NCI-H345 treated with DMSO at 0.1 percent for 48 hours (cell line): ENCODE results near the gene EEF2.
A peak's percentile ranks its signal among the peaks of the same experiment; 100 is the strongest.

ENCODE experiments used
- DNase-seq: peaks from one replicate; lab custom pipeline; 2025; ENCODE audit not compliant: unreplicated experiment; lab: John Stamatoyannopoulos, UW

Gene EEF2

DNA sequence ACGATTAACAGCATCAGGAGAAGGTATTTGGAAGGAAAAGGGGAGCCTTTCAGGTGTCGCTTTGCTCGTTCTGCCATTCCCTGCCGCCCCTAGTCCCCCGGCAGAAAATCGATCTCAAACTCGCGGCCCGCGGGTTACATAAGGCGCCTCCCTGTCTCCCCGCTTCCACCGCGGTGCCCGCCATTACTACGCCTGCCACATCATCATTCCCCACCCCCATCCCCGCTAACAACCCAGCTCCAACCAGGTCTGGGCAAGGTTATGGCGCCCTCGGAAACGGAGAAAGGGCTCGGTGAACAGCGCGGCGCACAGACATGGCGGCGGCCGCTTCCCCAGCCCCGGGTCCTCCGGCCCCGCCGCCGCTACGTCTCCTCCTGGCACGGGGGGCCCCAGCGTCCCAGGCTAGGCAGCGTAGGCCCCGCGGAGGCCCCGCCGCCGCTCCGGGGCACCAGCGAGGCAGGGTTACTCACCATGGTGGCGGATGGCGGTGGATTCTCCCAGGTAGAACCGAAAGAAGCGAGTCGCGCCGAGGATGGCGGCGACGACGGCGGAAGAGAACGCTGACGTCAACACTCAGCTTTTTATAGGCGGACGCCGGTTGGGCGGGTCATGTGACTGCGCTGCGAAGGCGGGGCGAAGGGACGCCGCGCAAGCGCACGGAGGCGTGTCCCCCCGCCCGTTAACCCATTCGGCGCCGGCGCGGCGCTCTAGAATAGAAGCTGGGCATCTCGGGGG is at the start of gene EEF2:
Gene EEF2, minus strand, starts transcription at position 556 of the 735 bp plus-strand sequence. Its CDS starts 83 bp downstream, at position 473.
- peak; percentile 19 for DNase-seq

DNA sequence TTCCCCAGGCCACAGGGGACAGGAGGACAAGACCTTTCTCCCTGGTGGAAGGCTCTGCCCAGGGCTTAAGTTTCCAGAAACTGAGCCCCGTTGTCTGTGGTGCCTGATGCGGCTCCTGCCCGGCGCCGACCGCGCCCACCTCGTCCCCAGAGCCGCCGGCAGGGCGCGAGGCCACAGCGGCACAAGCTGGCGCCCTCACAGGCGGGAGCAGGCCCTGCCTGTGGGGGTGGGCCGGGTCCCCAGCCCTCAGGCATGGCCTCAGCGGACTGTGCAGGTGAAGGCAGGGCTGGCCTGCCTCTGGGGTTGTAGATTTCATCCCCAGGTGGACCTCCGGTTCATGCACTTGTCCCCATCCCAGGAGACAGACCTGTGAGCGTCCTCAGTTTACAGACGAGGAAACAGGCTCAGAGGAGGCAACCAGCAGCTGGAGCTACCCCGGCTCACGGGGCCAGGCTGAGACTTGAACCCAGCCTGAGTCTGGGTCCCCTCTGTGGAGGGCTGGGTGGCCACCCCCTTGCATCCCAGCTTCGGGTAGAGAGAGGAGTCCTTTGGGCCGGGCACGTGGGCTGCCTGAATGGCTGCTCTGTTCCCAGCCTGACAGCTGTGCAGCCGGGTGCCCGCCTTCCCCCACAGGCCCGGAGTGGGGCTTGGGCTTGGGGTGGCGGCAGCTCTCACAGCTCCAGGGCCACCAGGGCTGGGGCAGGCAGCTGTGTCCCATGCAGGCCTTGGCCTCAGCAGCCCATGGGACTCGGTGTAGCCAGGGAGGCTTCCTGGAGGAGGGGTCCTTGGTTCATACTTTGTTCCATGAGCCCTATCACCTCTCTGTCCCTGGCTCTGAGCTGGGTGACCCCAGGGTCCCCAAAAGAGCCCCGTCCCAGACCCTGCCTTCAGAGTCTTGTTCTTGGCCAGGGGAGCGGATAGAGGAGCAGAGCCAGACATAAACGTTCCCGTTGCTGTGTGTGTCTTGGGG is 49.1 kb upstream of the EEF2 start:
- DNase-seq, result no peak

DNA sequence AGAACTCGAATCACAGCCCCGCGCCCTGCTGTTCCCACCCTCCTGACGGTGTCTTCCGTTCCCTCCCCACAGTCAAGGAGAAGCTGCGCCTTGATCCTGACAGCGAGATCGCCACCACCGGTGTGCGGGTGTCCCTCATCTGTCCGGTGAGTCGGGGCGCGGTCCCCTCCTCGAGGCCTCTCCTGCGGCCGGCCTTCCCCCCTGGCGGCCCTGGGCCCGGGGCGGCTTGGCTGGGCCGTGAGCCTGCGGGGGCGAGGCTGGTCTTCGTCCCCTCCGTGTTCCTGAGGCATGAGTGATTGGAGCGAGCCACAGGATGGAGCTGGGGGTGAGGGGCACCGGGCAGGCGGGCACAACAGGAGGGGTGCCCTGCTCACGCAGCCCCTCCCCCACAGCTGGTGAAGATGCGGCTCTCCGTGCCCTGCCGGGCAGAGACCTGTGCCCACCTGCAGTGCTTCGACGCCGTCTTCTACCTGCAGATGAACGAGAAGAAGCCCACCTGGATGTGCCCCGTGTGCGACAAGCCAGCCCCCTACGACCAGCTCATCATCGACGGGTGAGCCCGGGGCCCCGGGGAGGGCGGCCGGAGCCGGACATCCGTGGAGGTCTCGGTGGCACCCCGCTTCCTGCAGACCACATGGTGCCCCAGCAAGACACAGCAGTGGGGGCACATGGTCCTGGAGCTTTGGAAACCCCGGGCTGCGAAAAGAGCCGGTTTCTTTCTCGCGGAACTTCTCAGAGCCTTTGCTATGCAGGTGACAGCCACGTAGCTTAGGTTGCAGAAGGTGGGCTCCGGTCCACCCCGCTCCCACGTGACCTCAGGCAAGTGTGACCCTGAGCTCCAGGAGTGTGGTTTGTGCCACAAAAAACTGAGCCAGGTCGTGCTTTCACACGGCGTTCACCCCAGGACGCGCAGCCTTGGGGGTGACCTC is 48.0 kb upstream of the EEF2 start:
- DNase-seq, result no peak

DNA sequence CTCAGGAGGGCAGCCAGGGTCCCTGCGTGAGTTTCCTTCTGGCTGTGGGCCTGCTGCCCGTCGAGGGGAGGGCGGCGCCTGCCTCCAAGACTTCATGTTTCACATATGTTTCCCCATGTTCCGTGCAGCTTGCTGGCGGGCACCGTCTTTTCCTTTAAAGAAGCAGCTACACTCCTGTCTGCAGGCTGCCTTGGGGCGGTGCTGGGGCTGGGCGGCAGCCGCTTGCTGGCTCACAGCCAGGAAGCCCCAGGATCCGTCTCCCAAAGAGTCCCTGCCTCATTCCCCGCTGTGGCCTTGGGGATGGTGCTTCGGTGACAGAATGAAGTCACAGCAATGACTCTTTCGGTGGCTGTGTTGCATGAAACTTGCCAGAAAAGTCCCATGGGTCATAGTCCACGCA is 47.2 kb upstream of the EEF2 start:
- peak; percentile 60 for DNase-seq

- DNase-seq, result no peak
Measured at GRCh38 chr19:4031420-4031819, 46.2 kb upstream of the EEF2 start.

- DNase-seq, result no peak
Measured at GRCh38 chr19:4030981-4031380, 45.7 kb upstream of the EEF2 start.

DNA sequence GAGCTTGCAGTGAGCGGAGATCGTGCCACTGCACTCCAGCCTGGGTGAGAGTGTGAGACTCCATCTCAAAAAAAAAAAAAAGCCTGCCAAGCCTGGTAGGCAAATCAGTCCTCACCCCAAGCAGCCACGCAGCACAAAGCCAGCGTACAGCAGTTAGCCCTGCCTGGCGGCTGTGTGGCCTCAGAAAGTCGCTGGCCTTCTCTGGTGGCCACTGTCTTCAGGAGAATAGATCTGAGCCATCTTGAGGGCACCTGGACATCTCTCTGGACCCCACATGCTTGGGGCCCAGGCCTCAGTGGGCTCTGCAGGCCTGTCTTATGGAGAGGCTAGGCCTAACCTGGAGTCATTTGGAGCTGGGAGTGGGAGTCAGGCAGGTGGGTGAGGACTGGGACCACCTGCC is 45.3 kb upstream of the EEF2 start:
- DNase-seq, result no peak

GRCh38 chr19:4029247-4029614 is 44.0 kb upstream of the EEF2 start:
- DNase-seq, result no peak

DNA sequence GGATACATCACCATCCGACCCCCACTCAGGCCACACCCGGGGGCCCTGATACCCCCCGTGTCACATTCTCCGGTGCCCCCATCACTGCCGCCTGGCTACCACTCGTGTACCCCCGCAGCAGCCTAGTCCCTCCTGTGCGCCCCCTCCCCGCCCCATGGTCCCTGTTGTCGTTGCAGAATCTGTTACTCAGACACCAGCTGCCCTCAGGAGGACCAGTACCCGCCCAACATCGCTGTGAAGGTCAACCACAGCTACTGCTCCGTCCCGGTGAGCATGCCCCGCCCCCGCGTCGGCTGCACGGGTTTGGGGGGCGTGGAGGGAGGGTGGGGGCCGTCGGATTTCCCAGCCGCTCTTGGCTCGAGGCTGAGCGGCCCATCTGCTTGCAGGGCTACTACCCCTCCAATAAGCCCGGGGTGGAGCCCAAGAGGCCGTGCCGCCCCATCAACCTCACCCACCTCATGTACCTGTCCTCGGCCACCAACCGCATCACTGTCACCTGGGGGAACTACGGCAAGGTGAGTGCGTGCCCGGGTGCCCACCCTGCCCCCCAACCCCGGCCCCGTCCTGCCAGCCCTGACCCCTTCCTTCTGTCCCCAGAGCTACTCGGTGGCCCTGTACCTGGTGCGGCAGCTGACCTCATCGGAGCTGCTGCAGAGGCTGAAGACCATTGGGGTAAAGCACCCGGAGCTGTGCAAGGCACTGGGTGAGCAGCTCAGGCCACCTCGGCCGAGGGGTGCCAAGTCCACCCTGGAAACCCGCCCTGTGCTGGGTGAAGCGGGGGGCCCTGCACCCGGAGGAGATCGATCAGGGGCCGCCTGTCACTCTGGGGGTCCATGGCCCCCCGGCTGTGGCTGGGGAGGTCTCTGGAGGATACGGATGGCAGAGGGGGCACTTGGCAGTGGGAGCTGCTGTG is 43.3 kb upstream of the EEF2 start:
- DNase-seq, result no peak

DNA sequence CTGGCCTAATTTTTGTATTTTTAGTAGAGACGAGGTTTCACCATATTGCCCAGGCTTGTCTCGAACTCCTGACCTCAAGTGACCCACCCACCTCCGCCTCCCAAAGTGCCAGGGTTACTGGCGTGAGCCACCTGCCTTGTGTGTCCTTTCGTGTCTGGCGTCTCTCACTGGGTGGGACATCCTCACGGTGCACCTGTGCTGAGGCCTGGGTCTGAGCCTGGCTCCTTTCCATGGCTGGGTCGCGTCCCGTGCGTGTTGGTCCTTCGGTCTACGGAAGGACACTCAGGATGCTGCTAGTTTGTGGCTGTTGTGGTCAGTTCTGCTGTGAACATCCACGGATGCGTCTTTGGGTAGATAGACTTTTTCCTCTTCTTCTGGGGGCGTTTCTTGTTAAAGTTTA is 41.9 kb upstream of the EEF2 start:
- no peak for DNase-seq

DNA sequence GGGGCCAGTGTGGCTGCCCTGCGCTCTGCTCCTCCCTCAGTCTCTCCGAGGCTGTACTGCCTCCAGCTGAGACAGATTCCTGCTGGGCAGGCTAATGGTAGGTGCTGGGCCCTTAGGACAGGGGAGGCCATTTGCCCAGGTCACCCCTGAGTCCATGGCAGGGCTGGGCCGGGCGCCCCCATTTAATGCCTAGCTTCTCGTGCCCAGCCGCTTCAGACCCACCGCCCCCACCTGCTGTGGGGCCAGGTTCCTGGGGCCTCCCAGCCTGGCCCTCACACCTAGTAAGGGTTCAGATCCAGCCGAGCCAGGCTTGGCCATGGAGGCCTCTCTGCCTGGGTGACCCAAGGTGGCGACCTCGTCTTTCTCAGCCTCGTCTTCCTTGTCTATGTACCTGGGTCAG is 40.1 kb upstream of the EEF2 start:
- DNase-seq, result no peak

- no peak for DNase-seq
Measured at GRCh38 chr19:4023600-4024398, 38.5 kb upstream of the EEF2 start.

GRCh38 chr19:4019578-4019977 is 34.3 kb upstream of the EEF2 start:
- DNase-seq, result no peak

- DNase-seq, result no peak
Measured at GRCh38 chr19:4018775-4019504, 33.7 kb upstream of the EEF2 start.

DNA sequence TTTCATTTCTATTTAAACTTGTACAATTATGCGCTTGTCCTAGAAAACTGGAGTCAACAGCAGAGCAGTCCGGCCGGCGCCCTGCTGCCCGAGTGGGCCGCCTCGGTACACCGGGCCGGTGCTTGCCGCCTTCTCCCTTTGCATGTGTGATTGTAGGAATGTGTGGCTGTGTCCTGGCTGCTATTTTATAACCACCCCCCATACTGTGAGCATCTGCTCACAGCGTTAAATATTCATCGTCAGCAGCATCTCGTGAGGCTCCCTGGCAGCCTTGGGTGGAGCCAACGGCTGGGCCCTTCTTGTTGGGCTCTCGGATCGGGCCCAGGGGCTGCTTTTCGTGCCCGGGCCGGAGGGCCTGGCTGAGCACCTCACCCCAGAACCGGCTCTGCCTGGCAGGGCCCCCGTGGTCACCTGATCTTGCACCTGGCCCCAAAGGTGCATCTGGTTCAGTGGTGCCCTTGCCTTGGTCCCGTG is 32.9 kb upstream of the EEF2 start:
- no peak for DNase-seq

DNA sequence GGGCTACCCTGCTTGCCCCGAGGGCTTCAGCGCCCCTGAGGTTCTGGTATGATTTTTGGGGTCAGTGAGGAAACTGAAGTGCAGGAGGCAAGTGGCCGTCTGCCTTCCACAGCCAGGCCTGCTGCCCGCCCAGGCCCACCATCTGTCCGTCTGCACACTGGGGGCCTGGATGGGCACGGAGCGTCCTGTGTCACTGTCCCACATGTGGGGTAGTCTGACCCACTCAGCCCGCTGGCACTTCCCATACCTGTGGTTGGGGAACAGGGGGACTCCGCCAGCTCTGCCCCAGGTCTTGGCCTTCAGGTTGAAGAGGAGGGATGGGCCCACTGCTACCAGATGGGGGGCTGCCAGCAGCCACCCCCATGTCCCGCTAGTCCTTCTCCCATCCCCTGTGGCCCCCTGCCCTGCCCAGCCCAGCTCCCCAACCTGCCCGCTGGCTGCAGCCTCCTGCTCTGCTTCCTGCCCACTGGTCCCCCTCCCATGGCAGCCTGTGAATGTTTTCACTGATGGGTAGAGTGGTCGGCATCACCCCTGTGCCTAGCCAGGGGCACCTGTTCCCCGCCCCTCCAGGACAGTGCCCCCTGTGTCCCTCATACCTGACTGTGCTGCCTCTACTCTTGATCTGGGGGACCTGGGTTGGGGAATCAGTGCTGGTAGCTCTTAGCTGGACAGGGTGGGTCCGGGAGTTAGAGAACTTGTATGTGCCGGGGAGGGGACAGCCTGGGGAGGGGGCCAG is 31.8 kb upstream of the EEF2 start:
- DNase-seq, result no peak

- DNase-seq, result no peak
Measured at GRCh38 chr19:4016486-4016885, 31.2 kb upstream of the EEF2 start.
